B cell (primary cell): Measurements from ENCODE around the gene MMP23B. TPM values are rescaled to one million over a fixed set of nuclear protein-coding genes. Genes with fewer than 3 reads are reported as not detected.

ENCODE experiments used
- ATAC-seq: fragments of 200-7000 bp; cut with Tn5 transposase; one replicate; pipeline ENCODE4 v1.10.0; 2021; ENCODE audit warnings: low read depth, mild to moderate bottlenecking, moderate number of reproducible peaks, moderate library complexity
- CTCF ChIA-PET: fragments of 350-600 bp; sonication (Branson Sonifier 250); formaldehyde crosslinking; loops from one replicate; lab custom pipeline; 2021; ENCODE audit warnings: antibody characterized with exemption, inconsistent platforms; lab: Charles Lee
- POLR2A ChIA-PET: fragments of 350-600 bp; sonication (Branson Sonifier 250); formaldehyde crosslinking; loops from one replicate; lab custom pipeline; 2021; ENCODE audit warnings: antibody characterized with exemption; lab: Charles Lee
- DNase-seq: peaks from one replicate; pipeline ENCODE4 v3.0.0; 2013
- H2AFZ ChIP-seq: 2 replicates; pipeline ENCODE4 v1.6.1; 2012; ENCODE audit warnings: mild to moderate bottlenecking, low read depth, low read length; ENCODE audit not compliant: insufficient read depth, poor library complexity, severe bottlenecking
- H3K27ac ChIP-seq, 2 donors: 1 replicate in 1 of 2; 2 replicates in 1 of 2; pipeline ENCODE4 v1.5.1; 2012 to 2013; ENCODE audit warnings: low read length in 2 of 2, mild to moderate bottlenecking in 2 of 2, moderate library complexity in 1 of 2
- H3K27me3 ChIP-seq, 4 experiments: fragments of 200-600 bp in 1 of 4; sonication (generic) in 1 of 4; replicated peaks in 1 of 4; 1 replicate in 2 of 4; 2 replicates in 2 of 4; pipeline versions ENCODE4 v1.6.1 to v1.7.0; 2013 to 2016; ENCODE audit warnings: low read length in 3 of 4, mild to moderate bottlenecking in 2 of 4, mixed read lengths in 1 of 4, moderate library complexity in 1 of 4; ENCODE audit not compliant: insufficient read depth in 4 of 4, control insufficient read depth in 3 of 4; ENCODE audit errors: control extremely low read depth in 1 of 4
- H3K36me3 ChIP-seq, 2 experiments: replicated peaks in 1 of 2; 1 replicate in 1 of 2; 2 replicates in 1 of 2; pipeline versions ENCODE4 v1.6.1 to v1.7.1; 2013; ENCODE audit warnings: low read length in 1 of 2; ENCODE audit not compliant: insufficient read depth in 2 of 2, control insufficient read depth in 1 of 2; ENCODE audit errors: control extremely low read depth in 1 of 2, extremely low read depth in 1 of 2
- H3K4me1 ChIP-seq, 2 donors: fragments of 200-600 bp in 1 of 2; sonication (generic) in 1 of 2; 1 replicate in 1 of 2; 2 replicates in 1 of 2; pipeline versions ENCODE4 v1.5.1 to v1.6.1; 2013 to 2017; ENCODE audit warnings: low read length in 2 of 2; ENCODE audit not compliant: control insufficient read depth in 2 of 2, insufficient read depth in 2 of 2
- H3K4me2 ChIP-seq: replicated peaks from 2 replicates; pipeline ENCODE3; 2012; ENCODE audit warnings: mild to moderate bottlenecking, low read depth, low read length; ENCODE audit not compliant: poor library complexity, severe bottlenecking
- H3K4me3 ChIP-seq, 5 experiments: fragments of 200-600 bp in 1 of 5; sonication (generic) in 1 of 5; 1 replicate in 3 of 5; 2 replicates in 2 of 5; pipeline versions ENCODE4 v1.5.1 to v1.7.0; 2011 to 2016; ENCODE audit warnings: low read length in 4 of 5, mild to moderate bottlenecking in 4 of 5, low read depth in 2 of 5, control low read depth in 1 of 5, moderate library complexity in 1 of 5; ENCODE audit not compliant: insufficient read depth in 1 of 5; ENCODE audit errors: control extremely low read depth in 1 of 5, extremely low read depth in 1 of 5
- H3K79me2 ChIP-seq: fragments of 200-600 bp; sonication (generic); one replicate; pipeline ENCODE4 v1.6.0; 2016; ENCODE audit warnings: low read length; ENCODE audit not compliant: control insufficient read depth, insufficient read depth
- H3K9ac ChIP-seq: fragments of 200-600 bp; sonication (generic); 2 replicates; pipeline ENCODE4 v1.6.1; 2017; ENCODE audit warnings: mild to moderate bottlenecking, low read length, moderate library complexity
- H3K9me3 ChIP-seq, 3 donors: one replicate each; pipeline versions ENCODE4 v1.6.1 to v1.7.1; 2013; ENCODE audit warnings: low read length in 2 of 3; ENCODE audit not compliant: control insufficient read depth in 2 of 3, insufficient read depth in 1 of 3; ENCODE audit errors: control extremely low read depth in 1 of 3
- H4K20me1 ChIP-seq: 2 replicates; pipeline ENCODE4 v1.6.0; 2012; ENCODE audit warnings: mild to moderate bottlenecking, low read length; ENCODE audit not compliant: insufficient read depth, control insufficient read depth, poor library complexity, severe bottlenecking
- H3K27ac Mint-ChIP-seq: one replicate; pipeline ENCODE4 v1.8.0; 2021; ENCODE audit warnings: mixed read lengths
- H3K27me3 Mint-ChIP-seq: one replicate; pipeline ENCODE4 v1.8.0; 2021; ENCODE audit warnings: mixed read lengths
- H3K4me1 Mint-ChIP-seq: one replicate; pipeline ENCODE4 v1.8.0; 2021; ENCODE audit warnings: mixed read lengths
- H3K4me3 Mint-ChIP-seq: one replicate; pipeline ENCODE4 v1.8.0; 2021; ENCODE audit warnings: mixed read lengths
- H3K9me3 Mint-ChIP-seq: one replicate; pipeline ENCODE4 v1.8.0; 2022; ENCODE audit warnings: mixed read lengths; ENCODE audit not compliant: insufficient read depth
- CTCF ChIP-seq: fragments of 200-600 bp; IDR thresholded peaks from one replicate; pipeline ENCODE4 v1.8.0; 2022; ENCODE audit warnings: antibody characterized with exemption, mild to moderate bottlenecking
- EZH2 ChIP-seq: IDR thresholded peaks from 2 replicates; pipeline ENCODE4 v1.6.1; 2012; ENCODE audit warnings: borderline replicate concordance, low read depth, mild to moderate bottlenecking, moderate library complexity, low read length; ENCODE audit not compliant: insufficient read depth, poor library complexity, severe bottlenecking
- WGBS: methylation state at CpG from one replicate; pipeline ENCODE4 v1.1.5; 2013; ENCODE audit warnings: missing lambda C conversion rate; ENCODE audit not compliant: insufficient coverage; 5-methylcytosine and 5-hydroxymethylcytosine counted together
- intact Hi-C: fragments of 100-400 bp; cut with micrococcal nuclease; formaldehyde crosslinking; loops from one replicate; pipeline ENCODE4 v1.10.0; 2022
- polyA plus RNA-seq: library from polyadenylated mRNA; depleted of rRNA; stranded (reverse); fragments of >200 nt; gene quantifications from 2 replicates; pipeline ENCODE4 v1.2.3, GENCODE V29; 2012
- total RNA-seq, 2 donors: library from RNA; stranded (reverse); fragments of 120-200 nt in 1 of 2; gene quantifications; 1 replicate in 1 of 2; 2 replicates in 1 of 2; pipeline versions ENCODE4 v1.2.3 to v1.2.4, GENCODE V29; 2013 to 2022

The MMP23B gene
- total and polyA plus RNA-seq, 2 donors (not counting 1 experiment from before 2014, with no cell fraction given), result 1.0 to 1.7 TPM

DNA sequence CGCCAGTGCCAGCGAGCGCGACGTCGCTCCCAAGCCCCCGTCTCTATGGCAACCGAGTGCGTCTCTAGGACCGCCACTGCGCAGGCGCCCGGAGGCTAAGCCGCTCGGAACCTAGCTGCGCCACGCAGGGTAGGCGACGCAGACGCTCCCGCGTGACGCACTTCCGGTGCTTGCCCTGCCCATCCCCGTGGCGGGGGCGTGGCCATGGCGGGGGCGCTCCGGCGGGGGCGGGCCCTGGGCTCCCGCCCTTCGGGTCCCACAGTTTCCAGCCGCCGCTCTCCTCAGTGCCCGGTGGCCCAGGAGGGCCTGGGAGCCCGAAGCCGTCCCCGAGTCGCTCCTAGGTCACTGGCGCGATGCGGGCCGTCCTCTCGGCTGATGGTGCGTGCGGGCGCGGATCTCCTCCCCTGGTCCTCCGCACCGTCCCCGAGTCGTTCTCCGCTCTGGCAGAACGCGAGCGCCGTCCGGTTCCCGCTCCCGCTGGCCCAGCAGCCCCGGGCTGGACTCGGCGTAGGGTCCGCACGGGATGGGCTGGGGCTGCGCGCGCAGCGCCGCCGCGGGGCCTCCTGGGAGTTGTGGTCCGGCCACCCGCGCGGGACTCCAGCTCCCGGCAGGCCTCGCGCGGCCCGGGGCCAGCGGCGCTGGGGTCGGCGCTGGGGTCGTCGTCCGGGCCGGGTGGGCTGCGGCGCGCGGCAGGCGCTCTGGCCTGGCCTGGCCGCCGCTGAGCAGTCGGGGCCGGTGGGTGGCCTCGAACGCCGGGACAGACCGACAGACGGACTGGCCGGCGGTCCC lies 16.5 kb upstream of the MMP23B start, which contains the start of gene MIB2:
Gene MIB2 (plus strand): TSS at position 245 of the 789 bp plus-strand sequence. CDS start 7,953 bp downstream, outside the sequence.
- ChIA-PET CTCF (interaction anchor here (1.0 to 2.9 kb wide), 2 partner anchors 9 to 14 kb away, joined by 3 to 13 read pairs; no protein-coding TSS in a partner anchor), POLR2A (interaction anchor here (0.6 to 2.0 kb wide), 7 partner anchors 8 to 293 kb away, joined by 3 to 19 read pairs (median 5); no protein-coding TSS in a partner anchor)
- no peaks in the 10 kb centered on the region for H3K27me3 ChIP-seq
- peak within 1 kb of the TSS; percentile 100 for H3K27ac ChIP-seq
- peaks cover 20% of the 10 kb centered on the region in 2 donors for H3K4me1 ChIP-seq
- intact Hi-C loops, result loop anchor here (1.0 to 2.0 kb wide), 7 partner anchors 15 to 304 kb away; partner anchors contain the start of genes ATAD3A, AURKAIP1, CCNL2 and GNB1
- Mint-ChIP-seq H3K9me3 (no peaks in the 10 kb centered on the region), H3K4me3 (peak within 1 kb of the TSS; percentile 89), H3K27ac (peak within 1 kb of the TSS; percentile 92), H3K27me3 (no peaks in the 10 kb centered on the region), H3K4me1 (peaks cover 26% of the 10 kb centered on the region)
- peak; percentile 98 for DNase-seq
- no peaks in the 10 kb centered on the region for H3K9me3 ChIP-seq
- H3K4me2 ChIP-seq, result peak within 1 kb of the TSS; percentile 98
- H3K79me2 ChIP-seq, result peaks cover 33% of the 10 kb centered on the region
- H3K9ac ChIP-seq, result peak within 1 kb of the TSS; percentile 100
- peak within 1 kb of the TSS; percentile 36 to 98 (median 97) for H3K4me3 ChIP-seq
- peaks cover 20% of the 10 kb centered on the region for H4K20me1 ChIP-seq
- peak within 1 kb of the TSS; percentile 79 for H2AFZ ChIP-seq
- TF ChIP-seq CTCF, result no peak
- no peak for TF ChIP-seq EZH2
- WGBS, result under 1% methylated on average over 107 of the region's 107 CpGs
- ATAC-seq, result peak; percentile 90
- H3K36me3 ChIP-seq, result peaks cover 0 to 5% of the 10 kb centered on the region in 2 experiments
